Mucosa of stomach (tissue), 1 donor: Measurements from ENCODE around the gene DCUN1D5.

Experiments
- H3K27me3 ChIP-seq: one replicate; pipeline ENCODE4 v1.7.0; 2013; ENCODE audit warnings: mild to moderate bottlenecking, low read length; ENCODE audit not compliant: control insufficient read depth, insufficient read depth
- H3K36me3 ChIP-seq: one replicate; pipeline ENCODE4 v1.7.0; 2013; ENCODE audit warnings: low read length; ENCODE audit not compliant: control insufficient read depth, insufficient read depth
- H3K4me1 ChIP-seq: one replicate; pipeline ENCODE4 v1.7.0; 2013; ENCODE audit warnings: mild to moderate bottlenecking, low read length; ENCODE audit not compliant: control insufficient read depth, insufficient read depth
- H3K4me3 ChIP-seq: one replicate; pipeline ENCODE4 v1.7.0; 2013; ENCODE audit warnings: low read length
- H3K9ac ChIP-seq: one replicate; pipeline ENCODE4 v1.7.0; 2013; ENCODE audit warnings: mild to moderate bottlenecking, low read length, moderate library complexity
- H3K9me3 ChIP-seq: one replicate; pipeline ENCODE4 v1.7.0; 2013; ENCODE audit warnings: mild to moderate bottlenecking, low read length, moderate library complexity; ENCODE audit not compliant: control insufficient read depth
- donor health status: Pancreatic carcinoma.

The DCUN1D5 gene

GRCh38 chr11:103091801-103092524 lies at the start of gene DCUN1D5:
DCUN1D5 (minus strand) TSS chr11:103092160; CDS start chr11:103091872, 288 bp downstream.
- Histone ChIP-seq H3K9me3 (no peaks in the 10 kb centered on the region), H3K36me3 (no peaks in the 10 kb centered on the region), H3K4me1 (peaks cover 9% of the 10 kb centered on the region), H3K27me3 (no peaks in the 10 kb centered on the region), H3K9ac (peak within 1 kb of the TSS; percentile 94), H3K4me3 (peak within 1 kb of the TSS; percentile 73)

DNA sequence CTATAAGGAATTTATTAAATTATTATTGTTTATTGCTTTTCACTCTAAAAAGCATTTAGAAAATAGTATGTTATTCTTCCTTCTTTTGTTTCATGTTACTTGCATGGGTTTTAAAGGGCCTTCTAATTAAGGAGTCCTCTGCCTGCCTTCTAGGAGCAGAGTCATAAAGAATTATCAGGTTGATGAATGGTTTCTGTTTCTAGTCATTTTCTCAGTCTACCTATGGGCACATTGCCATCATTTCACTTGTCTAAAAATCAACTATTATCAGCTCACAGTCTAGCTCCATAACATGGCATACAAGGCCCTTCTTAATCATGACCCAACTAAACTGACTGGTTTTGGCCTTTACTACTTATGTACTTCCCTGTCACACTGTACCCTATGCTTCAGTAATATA lies 33.5 kb upstream of the DCUN1D5 start:
- H3K9ac ChIP-seq: no peak overlapping the region
- no peaks in the 10 kb centered on the region for H3K27me3 ChIP-seq
- H3K36me3 ChIP-seq: no peaks in the 10 kb centered on the region
- H3K4me3 ChIP-seq: no peak overlapping the region
- no peaks in the 10 kb centered on the region for H3K9me3 ChIP-seq
- no peaks in the 10 kb centered on the region for H3K4me1 ChIP-seq

- no peaks in the 10 kb centered on the region for H3K4me1 ChIP-seq
- H3K27me3 ChIP-seq: no peaks in the 10 kb centered on the region
- H3K36me3 ChIP-seq: no peaks in the 10 kb centered on the region
- no peaks in the 10 kb centered on the region for H3K9me3 ChIP-seq
- no peak overlapping the region for H3K9ac ChIP-seq
- H3K4me3 ChIP-seq: no peak overlapping the region
Observed at GRCh38 chr11:103114836-103115235, 22.9 kb upstream of the DCUN1D5 start.

GRCh38 chr11:103112364-103112763 lies 20.4 kb upstream of the DCUN1D5 start:
- Histone ChIP-seq H3K27me3 (no peaks in the 10 kb centered on the region), H3K4me3 (no peak overlapping the region), H3K9me3 (no peaks in the 10 kb centered on the region), H3K9ac (no peak overlapping the region), H3K4me1 (no peaks in the 10 kb centered on the region), H3K36me3 (no peaks in the 10 kb centered on the region)

GRCh38 chr11:103111400-103111799 lies 19.4 kb upstream of the DCUN1D5 start:
- Histone ChIP-seq H3K9ac (no peak overlapping the region), H3K4me3 (no peak overlapping the region), H3K36me3 (no peaks in the 10 kb centered on the region), H3K27me3 (no peaks in the 10 kb centered on the region), H3K4me1 (no peaks in the 10 kb centered on the region), H3K9me3 (no peaks in the 10 kb centered on the region)

DNA sequence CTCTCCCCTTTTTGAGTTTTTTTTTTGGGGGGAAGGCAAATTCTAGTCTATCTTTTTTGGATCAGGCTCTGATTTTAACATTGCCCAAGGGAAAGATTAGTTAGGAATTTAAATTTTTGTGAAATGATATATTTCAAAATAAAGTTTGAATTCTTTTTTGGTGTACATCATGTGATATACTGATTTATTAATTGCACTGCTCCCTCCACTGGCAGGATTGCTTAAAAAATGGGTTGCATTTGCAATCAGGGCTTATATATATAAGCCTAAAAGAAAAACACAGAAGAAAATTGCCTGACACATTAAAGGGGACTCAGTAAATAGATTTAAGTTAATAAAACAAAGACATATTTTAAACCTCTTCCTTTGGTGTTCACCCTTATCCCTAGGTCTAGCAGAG lies 18.4 kb upstream of the DCUN1D5 start:
- Histone ChIP-seq H3K36me3 (no peaks in the 10 kb centered on the region), H3K27me3 (no peaks in the 10 kb centered on the region), H3K4me3 (no peak overlapping the region), H3K9me3 (no peaks in the 10 kb centered on the region), H3K4me1 (no peaks in the 10 kb centered on the region), H3K9ac (no peak overlapping the region)

DNA sequence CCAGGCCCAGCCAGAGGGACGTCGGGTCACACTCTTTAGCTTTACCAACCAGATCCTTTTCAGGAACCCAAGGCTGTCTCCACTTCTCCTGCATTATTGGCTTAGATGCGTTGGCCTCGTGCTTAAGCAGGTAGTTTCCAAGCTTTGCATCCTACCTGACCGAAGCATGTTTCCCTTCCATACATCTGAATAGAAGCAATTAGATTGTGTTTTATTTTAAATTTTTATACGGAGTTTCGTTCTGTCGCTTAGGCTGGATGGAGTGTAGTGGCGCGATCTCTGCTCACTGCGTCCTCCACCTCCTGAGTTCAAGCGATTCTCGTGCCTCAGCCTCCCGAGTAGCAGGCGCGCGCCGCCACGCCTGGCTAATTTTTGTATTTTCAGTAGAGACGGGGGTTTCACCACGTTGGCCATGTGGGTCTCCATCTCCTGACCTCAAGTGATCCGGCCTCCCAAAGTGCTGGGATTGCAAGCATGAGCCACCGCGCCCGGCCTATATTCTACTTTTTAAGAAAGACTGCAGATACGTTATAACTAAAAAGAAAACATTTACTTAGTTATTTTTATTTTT lies 17.9 kb upstream of the DCUN1D5 start:
- Histone ChIP-seq H3K27me3 (no peaks in the 10 kb centered on the region), H3K9ac (peak overlapping the region; percentile 50), H3K9me3 (no peaks in the 10 kb centered on the region)

DNA sequence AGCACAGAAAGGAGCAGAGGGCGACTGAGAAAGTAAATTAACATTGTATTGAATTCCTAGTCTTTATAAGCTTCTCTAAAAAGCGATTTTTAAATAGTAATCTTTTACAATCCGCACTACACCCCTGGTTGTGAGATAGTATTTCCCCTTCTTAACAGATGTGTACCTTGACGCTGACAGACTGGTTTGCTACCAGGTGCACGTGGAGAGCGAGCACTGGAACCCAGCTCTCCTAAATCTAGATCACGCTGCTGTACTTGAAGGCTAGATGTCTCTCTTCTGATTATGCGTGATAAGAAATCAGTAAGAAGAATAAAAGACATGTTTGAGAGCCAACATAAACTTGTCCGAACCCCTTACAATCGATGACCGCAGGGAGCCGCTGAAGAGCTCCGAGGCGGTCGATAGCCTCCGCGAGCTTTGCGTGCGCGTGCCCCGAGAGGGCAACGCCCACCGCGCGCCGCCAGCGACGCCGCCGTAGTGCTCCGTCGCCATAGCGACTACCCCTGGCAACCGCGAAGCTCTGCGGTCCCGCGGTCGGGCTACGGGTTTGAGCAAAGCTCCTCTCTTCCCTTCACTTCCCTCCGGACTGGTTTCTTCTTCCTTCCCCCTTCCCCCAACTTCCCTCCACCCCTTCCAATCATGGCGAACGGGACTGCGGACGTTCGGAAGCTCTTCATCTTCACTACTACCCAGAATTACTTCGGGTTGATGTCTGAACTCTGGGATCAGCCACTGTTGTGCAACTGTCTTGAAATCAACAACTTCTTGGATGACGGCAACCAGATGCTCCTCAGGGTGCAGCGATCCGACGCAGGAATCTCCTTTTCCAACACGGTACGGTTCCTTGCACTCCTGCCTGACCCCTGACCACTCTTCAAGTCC lies 17.2 kb upstream of the DCUN1D5 start, which contains the start of gene DYNC2H1:
Gene DYNC2H1 (plus strand): TSS at position 494 of the 885 bp plus-strand sequence. CDS start 149 bp downstream, at position 643.
- Histone ChIP-seq H3K4me1 (no peaks in the 10 kb centered on the region), H3K9me3 (no peaks in the 10 kb centered on the region), H3K4me3 (peak within 1 kb of the TSS; percentile 93), H3K9ac (peak within 1 kb of the TSS; percentile 50), H3K27me3 (no peaks in the 10 kb centered on the region), H3K36me3 (no peaks in the 10 kb centered on the region)

More for the DNA sequence above, 17.9 kb upstream of the DCUN1D5 start:
- H3K4me1 ChIP-seq: no peaks in the 10 kb centered on the region
- H3K4me3 ChIP-seq: peak overlapping the region; percentile 93
- no peaks in the 10 kb centered on the region for H3K36me3 ChIP-seq

- Histone ChIP-seq H3K9ac (no peak overlapping the region), H3K27me3 (no peaks in the 10 kb centered on the region), H3K4me1 (peaks cover 5% of the 10 kb centered on the region), H3K36me3 (no peaks in the 10 kb centered on the region), H3K4me3 (no peak overlapping the region), H3K9me3 (no peaks in the 10 kb centered on the region)
Observed at GRCh38 chr11:103097279-103097678, 5.3 kb upstream of the DCUN1D5 start.

DNA sequence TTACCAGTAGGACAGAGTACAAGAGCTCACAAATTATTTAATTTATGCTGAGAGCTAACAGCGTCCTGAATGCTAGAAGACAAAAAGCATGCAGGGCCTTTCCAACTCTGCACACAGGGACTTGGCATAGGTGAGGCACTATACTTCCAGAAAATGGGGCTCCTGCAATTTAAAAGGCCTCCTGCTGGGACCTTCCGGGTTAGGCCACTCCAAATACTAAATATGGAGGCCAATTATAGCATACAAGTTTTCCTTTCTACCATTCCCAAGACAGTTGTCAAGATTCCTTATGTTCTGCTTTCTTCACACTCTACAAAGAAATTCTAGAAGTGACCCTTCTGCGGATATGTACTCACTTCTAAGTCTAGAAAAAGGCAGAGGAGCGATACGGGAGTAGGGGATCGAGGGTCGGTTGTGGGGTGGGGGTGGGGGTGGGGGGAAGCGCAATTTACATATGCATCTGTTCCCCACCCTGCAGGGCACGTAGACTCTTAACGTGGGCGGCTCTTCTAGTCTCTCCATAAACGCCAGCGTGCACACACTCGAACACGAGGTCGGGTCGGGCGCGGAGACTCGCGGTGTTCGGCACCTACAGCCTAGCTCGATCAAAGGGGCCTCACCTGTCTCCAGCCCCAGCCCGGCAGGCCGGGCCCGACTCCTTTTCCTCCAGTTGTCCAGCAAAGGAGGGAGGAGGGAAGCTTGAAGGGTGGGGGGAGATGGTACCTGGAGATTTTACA lies 728 bp downstream of the DCUN1D5 start:
- H3K36me3 ChIP-seq: no peaks in the 10 kb centered on the region
- H3K9me3 ChIP-seq: no peaks in the 10 kb centered on the region
- H3K9ac ChIP-seq: peak overlapping the region; percentile 94
- peak overlapping the region; percentile 73 for H3K4me3 ChIP-seq
- H3K27me3 ChIP-seq: no peaks in the 10 kb centered on the region
- H3K4me1 ChIP-seq: peaks cover 11% of the 10 kb centered on the region

GRCh38 chr11:103086461-103086860 lies 5.5 kb downstream of the DCUN1D5 start:
- H3K9me3 ChIP-seq: no peaks in the 10 kb centered on the region
- no peak overlapping the region for H3K9ac ChIP-seq
- no peak overlapping the region for H3K4me3 ChIP-seq
- H3K4me1 ChIP-seq: peaks cover 9% of the 10 kb centered on the region
- no peaks in the 10 kb centered on the region for H3K27me3 ChIP-seq
- H3K36me3 ChIP-seq: no peaks in the 10 kb centered on the region
